K562 (cell line): ENCODE measurements around the gene FKBP2. TPM values are rescaled to one million over a fixed set of nuclear protein-coding genes. Genes with fewer than 3 reads are reported as not detected.
A peak's percentile ranks its signal among the peaks of the same experiment; 100 is the strongest.
"Not testable (repeated sequence)": the region's sequence is repeated elsewhere in the genome, so short reads cannot be mapped to it uniquely, and the experiment has no call there.

ENCODE experiments used
- ATAC-seq: fragments of 200-7000 bp; cut with Tn5 transposase; 3 replicates; pipeline ENCODE4 v1.9.1; 2020; ENCODE audit warnings: moderate library complexity
- BruUV-seq: library from RNA; stranded (reverse); fragments of 400-500 nt; replicated peaks from 2 replicates; lab custom pipeline; 2021; lab: Mats Ljungman, UMichigan
- CTCF ChIA-PET: fragments of 300-600 bp; formaldehyde crosslinking; extraction: SDS; loops from one replicate; lab custom pipeline; 2021; ENCODE audit warnings: low intra/inter-chr PET ratio; lab: Yijun Ruan, JAX
- POLR2A ChIA-PET: fragments of 300-600, 350-650 bp; sonication (Branson Sonifier 250); formaldehyde crosslinking; extraction: SDS; loops from one replicate; lab custom pipeline; 2021; ENCODE audit warnings: antibody characterized with exemption, inconsistent platforms; lab: Yijun Ruan, JAX
- DNase-seq, 4 experiments: peaks; one replicate each; pipeline versions ENCODE4 v3.0.0 to v3.0.0-alpha.2; 2011 to 2018; ENCODE audit warnings: low spot score in 3 of 4, mixed read lengths in 3 of 4; ENCODE audit errors: extremely low read depth in 1 of 4
- FAIRE-seq: peaks from 2 replicates; lab custom pipeline; 2011; peaks lifted over from hg19 to GRCh38; lab: Jason Lieb, UNC
- H2AFZ ChIP-seq: 2 replicates; pipeline ENCODE4 v1.6.0; 2011; ENCODE audit warnings: low read depth, low read length, control low read depth, inconsistent platforms
- H3K27ac ChIP-seq: fragments of 200-600 bp; 3 replicates; pipeline ENCODE4 v1.8.0; 2011; ENCODE audit warnings: low read depth, mild to moderate bottlenecking, control low read depth, inconsistent platforms, low read length, moderate library complexity, mixed read lengths; ENCODE audit errors: extremely low read depth
- H3K27me3 ChIP-seq, 2 experiments: fragments of 300-600 bp in 1 of 2; 2 replicates in 1 of 2; 3 replicates in 1 of 2; pipeline versions ENCODE4 v1.6.0 to v1.8.0; 2011; ENCODE audit warnings: inconsistent platforms in 2 of 2, low read length in 2 of 2, mild to moderate bottlenecking in 1 of 2, mixed read lengths in 1 of 2, moderate library complexity in 1 of 2; ENCODE audit not compliant: control insufficient read depth in 2 of 2, insufficient read depth in 2 of 2
- H3K36me3 ChIP-seq: fragments of 300-600 bp; 3 replicates; pipeline ENCODE4 v1.8.0; 2011; ENCODE audit warnings: mild to moderate bottlenecking, low read length, inconsistent platforms; ENCODE audit not compliant: control insufficient read depth, insufficient read depth
- H3K4me1 ChIP-seq, 2 experiments: fragments of 200-600 bp in 1 of 2; replicated peaks in 1 of 2; 2 replicates in 1 of 2; 3 replicates in 1 of 2; pipeline versions ENCODE4 v1.5.1 to v1.8.0; 2011; ENCODE audit warnings: inconsistent platforms in 2 of 2, low read length in 2 of 2, mild to moderate bottlenecking in 1 of 2, mixed read lengths in 1 of 2, moderate library complexity in 1 of 2; ENCODE audit not compliant: control insufficient read depth in 2 of 2, insufficient read depth in 2 of 2
- H3K4me2 ChIP-seq: 2 replicates; pipeline ENCODE4 v1.6.1; 2011; ENCODE audit warnings: low read length, control low read depth, inconsistent platforms, mixed read lengths; ENCODE audit not compliant: insufficient read depth
- H3K4me3 ChIP-seq: fragments of 200-600 bp; sonication (generic), shearing (Covaris generic); 2 replicates; pipeline ENCODE4 v1.5.1; 2016; ENCODE audit warnings: control low read depth, inconsistent platforms
- H3K79me2 ChIP-seq: fragments of 200-600 bp; 3 replicates; pipeline ENCODE4 v1.8.0; 2011; ENCODE audit warnings: low read length, inconsistent platforms; ENCODE audit not compliant: control insufficient read depth, insufficient read depth
- H3K9ac ChIP-seq, 2 experiments: 2 replicates each; pipeline versions ENCODE4 v1.6.0 to v1.6.1; 2011; ENCODE audit warnings: low read depth in 2 of 2, low read length in 2 of 2, control low read depth in 1 of 2, inconsistent platforms in 1 of 2, mild to moderate bottlenecking in 1 of 2, mixed read lengths in 1 of 2; ENCODE audit not compliant: insufficient read depth in 1 of 2
- H3K9me1 ChIP-seq: one replicate; pipeline ENCODE4 v1.6.0; 2011; ENCODE audit warnings: inconsistent platforms, mild to moderate bottlenecking, low read length, moderate library complexity; ENCODE audit not compliant: control insufficient read depth, insufficient read depth
- H3K9me3 ChIP-seq: replicated peaks from 2 replicates; pipeline ENCODE4 v1.5.1; 2011; ENCODE audit warnings: low read depth, low read length, inconsistent platforms; ENCODE audit not compliant: control insufficient read depth, insufficient read depth
- H4K20me1 ChIP-seq: replicated peaks from 2 replicates; pipeline ENCODE4 v1.6.1; 2011; ENCODE audit warnings: low read length, inconsistent platforms, mixed read lengths; ENCODE audit not compliant: control insufficient read depth, insufficient read depth
- CCNT2 ChIP-seq: IDR thresholded peaks from 2 replicates; pipeline ENCODE4 v1.6.1; 2011; ENCODE audit warnings: borderline replicate concordance, low read depth, mild to moderate bottlenecking, moderate library complexity, mixed read lengths, low read length; ENCODE audit not compliant: insufficient read length; ENCODE audit errors: extremely low read depth
- CXXC5 ChIP-seq: fragments of 250-450 bp; sonication (Bioruptor Pico); IDR thresholded peaks from 2 replicates; pipeline ENCODE4 v1.8.0; 2022; ENCODE audit warnings: inconsistent platforms, mild to moderate bottlenecking, moderate library complexity
- MYC ChIP-seq, 2 experiments: fragments of 250-450 bp in 1 of 2; sonication (Bioruptor Pico) in 1 of 2; IDR thresholded peaks; 2 replicates each; pipeline versions ENCODE4 v1.5.1 to v1.6.1; 2012 to 2021; ENCODE audit warnings: low read depth in 2 of 2, borderline replicate concordance in 1 of 2, improper control_type of control experiment in 1 of 2, low read length in 1 of 2, mild to moderate bottlenecking in 1 of 2, moderate library complexity in 1 of 2
- NONO ChIP-seq, 2 experiments: fragments of 200-400 bp in 1 of 2; fragments of 450-650 bp in 1 of 2; formaldehyde crosslinking in 1 of 2; IDR thresholded peaks; 2 replicates each; pipeline ENCODE4 v1.6.1; 2017; ENCODE audit warnings: low read depth in 2 of 2, mild to moderate bottlenecking in 2 of 2, moderate library complexity in 2 of 2, low read length in 1 of 2
- RBM25 ChIP-seq: fragments of 200-400 bp; formaldehyde crosslinking; IDR thresholded peaks from 2 replicates; pipeline ENCODE4 v1.6.1; 2018; ENCODE audit warnings: low read length, low read depth, moderate library complexity; ENCODE audit not compliant: severe bottlenecking
- SAP30 ChIP-seq: fragments of 200-600 bp; sonication (generic); IDR thresholded peaks from 2 replicates; pipeline ENCODE4 v1.6.1; 2012; ENCODE audit warnings: borderline replicate concordance, low read depth, mild to moderate bottlenecking, moderate library complexity, low read length, control low read depth, inconsistent platforms; ENCODE audit not compliant: insufficient read depth, poor library complexity, severe bottlenecking
- SIN3A ChIP-seq, 2 experiments: fragments of 150-350 bp in 1 of 2; IDR thresholded peaks; 2 replicates each; pipeline ENCODE4 v1.6.1; 2011 to 2016; ENCODE audit warnings: borderline replicate concordance in 2 of 2, low read depth in 2 of 2, low read length in 2 of 2, mild to moderate bottlenecking in 2 of 2, moderate library complexity in 2 of 2; ENCODE audit not compliant: control insufficient read depth in 1 of 2
- SMAD4 ChIP-seq: fragments of 250-450 bp; sonication (Bioruptor Pico); conservative IDR thresholded peaks from 2 replicates; pipeline ENCODE4 v1.8.0; 2021; ENCODE audit warnings: inconsistent platforms, mild to moderate bottlenecking, moderate library complexity
- ZFP36 ChIP-seq: fragments of 150-350 bp; IDR thresholded peaks from 2 replicates; pipeline ENCODE4 v1.6.1; 2018; ENCODE audit warnings: low read length, low read depth; ENCODE audit not compliant: partially characterized antibody
- ZNF436 ChIP-seq: fragments of 250-450, 450-650 bp; sonication (Bioruptor Pico); formaldehyde crosslinking; IDR thresholded peaks from 2 replicates; pipeline ENCODE4 v1.7.0; 2020; ENCODE audit warnings: mild to moderate bottlenecking
- WGBS: fragments of 100-300 bp; shearing (Covaris generic); methylation state at CpG from one replicate; pipeline ENCODE4 v1.1.6; 2016; ENCODE audit warnings: low coverage, mixed read lengths; ENCODE audit not compliant: insufficient coverage; ENCODE audit errors: missing lambda C conversion rate; 5-methylcytosine and 5-hydroxymethylcytosine counted together
- in situ Hi-C: fragments of 300-500 bp; cut with MboI; formaldehyde crosslinking; loops from 4 replicates; pipeline ENCODE4 v1.15.0; 2018; ENCODE audit warnings: inconsistent platforms, mixed read lengths
- intact Hi-C: fragments of 100-400 bp; cut with micrococcal nuclease; formaldehyde crosslinking; loops from 2 replicates; pipeline ENCODE4 v1.14.2; 2022
- polyA plus RNA-seq, 8 experiments: library from polyadenylated mRNA; depleted of rRNA in 4 of 8; stranded (reverse) in 5 of 8; unstranded in 3 of 8; fragments of >200 nt; fragmentation: Nextera tagmentation in 2 of 8; fragmentation: Illumina TruSeq in 1 of 8; extraction: Ambion mirVana in 2 of 8; extraction: Trizol in 1 of 8; gene quantifications; 2 replicates each; pipeline versions ENCODE4 v1.2.1 to v1.2.3, GENCODE V29; 2011 to 2014; ENCODE audit warnings: inconsistent platforms in 1 of 8, missing spikeins in 1 of 8
- total RNA-seq, 7 experiments: library from RNA; depleted of rRNA in 6 of 7; stranded (reverse); fragments of >200 nt in 6 of 7; fragmentation: Illumina TruSeq in 2 of 7; extraction: Trizol in 2 of 7; gene quantifications; 2 replicates each; pipeline versions ENCODE4 v1.2.1 to v1.2.3, GENCODE V29; 2011 to 2021; ENCODE audit warnings: low replicate concordance in 1 of 7
- TF ChIP-seq, protein P1 (sequence below): fragments of 250-450 bp; sonication (Bioruptor Pico); IDR thresholded peaks from 2 replicates; pipeline ENCODE4 v1.8.0; 2021; ENCODE audit warnings: borderline replicate concordance, mild to moderate bottlenecking, moderate library complexity; ENCODE audit not compliant: poor library complexity, severe bottlenecking
- TF ChIP-seq, protein P2 (sequence below), 2 experiments: IDR thresholded peaks; 2 replicates each; pipeline ENCODE4 v1.6.1; 2011; ENCODE audit warnings: borderline replicate concordance in 1 of 2, control low read depth in 1 of 2, low read depth in 1 of 2, low read length in 1 of 2, mild to moderate bottlenecking in 1 of 2, mixed read lengths in 1 of 2, moderate library complexity in 1 of 2; ENCODE audit not compliant: insufficient read depth in 1 of 2, insufficient read length in 1 of 2, poor library complexity in 1 of 2, severe bottlenecking in 1 of 2; ENCODE audit errors: extremely low read depth in 1 of 2
- TF ChIP-seq, protein P3 (sequence below): IDR thresholded peaks from 3 replicates; pipeline ENCODE4 v1.6.1; 2011; ENCODE audit warnings: borderline replicate concordance, mild to moderate bottlenecking, moderate library complexity; ENCODE audit not compliant: insufficient read length; ENCODE audit errors: extremely low read depth

Gene FKBP2
- total and polyA plus RNA-seq, 9 of the 15 experiments (the other 6 are each of a cell fraction or from before 2014, with no cell fraction given) = 3.5 to 151 (median 58.1) TPM

DNA sequence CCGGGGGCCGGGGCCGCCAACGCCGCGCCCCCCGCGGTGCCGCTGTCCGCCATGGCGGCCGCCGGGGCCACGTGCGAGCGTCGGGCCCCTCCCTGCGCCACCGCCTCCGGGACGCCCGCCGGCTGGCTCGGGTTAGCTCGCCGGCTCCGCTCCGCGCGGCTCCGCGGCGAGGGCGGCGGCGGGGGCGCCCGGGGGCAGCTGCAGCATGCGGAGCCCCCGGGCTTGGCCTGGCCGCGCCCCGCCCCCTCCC is 5.7 kb downstream of the FKBP2 start:
- CTCF ChIA-PET; H4K20me1 ChIP-seq; H2AFZ ChIP-seq; ATAC-seq; FAIRE-seq; BruUV-seq; H3K9me3 ChIP-seq; DNase-seq; H3K27me3 ChIP-seq; H3K9me1 ChIP-seq; in situ Hi-C loops; H3K4me2 ChIP-seq; TF ChIP-seq MYC (CRISPR knock-in tag; IDR thresholded peaks at IDR 0.05; ENCODE audit: borderline replicate concordance, low read depth): not testable (repeated sequence)
- Histone ChIP-seq H3K36me3 (peaks cover 37% of the 10 kb centered on the region), H3K4me1 (peaks cover 41 to 92% of the 10 kb centered on the region in 2 experiments), H3K79me2 (peaks cover 50% of the 10 kb centered on the region), H3K4me3 (peak overlapping the region; percentile 98), H3K9ac (peak overlapping the region; percentile 95 to 98; a peak in 3 of 4 replicates), H3K27ac (peak overlapping the region; percentile 98; the same call in 2 of the 3 replicates)
- intact Hi-C loops = loop anchor here (2.0 to 10.0 kb wide), 3 partner anchors 22 to 58 kb away; partner anchors contain the start of genes CATSPERZ, ESRRA and FERMT3
- POLR2A ChIA-PET = interaction anchor here (0.7 to 7.8 kb wide), 8 partner anchors 11 to 1875 kb away, joined by 3 to 58 read pairs (median 6); partner anchors contain the start of genes STIP1 and VEGFB
- 0% methylated on average over 15 of the region's 43 CpGs for WGBS
- TF ChIP-seq RBM25 = peak; percentile 72
- TF ChIP-seq ZNF436 (CRISPR knock-in tag) = peak; percentile 89
- peak; percentile 18 for TF ChIP-seq SAP30
- TF ChIP-seq, protein P1, sequence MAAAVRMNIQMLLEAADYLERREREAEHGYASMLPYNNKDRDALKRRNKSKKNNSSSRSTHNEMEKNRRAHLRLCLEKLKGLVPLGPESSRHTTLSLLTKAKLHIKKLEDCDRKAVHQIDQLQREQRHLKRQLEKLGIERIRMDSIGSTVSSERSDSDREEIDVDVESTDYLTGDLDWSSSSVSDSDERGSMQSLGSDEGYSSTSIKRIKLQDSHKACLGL (CRISPR knock-in tag) = peak; percentile 66
- peak; percentile 26 for TF ChIP-seq CCNT2
- peak; percentile 70; the same call in 1 of the 2 replicates for TF ChIP-seq MYC (IDR thresholded peaks at IDR 0.05; ENCODE audit: low read depth, low read length)
- TF ChIP-seq SIN3A (IDR thresholded peaks at IDR 0.05; ENCODE audit: borderline replicate concordance in 2 of 2, control insufficient read depth in 1 of 2, low read depth in 2 of 2, low read length in 2 of 2) = peak in 1 of 2 experiments; percentile 37; a peak in 1 of 4 replicates
- peak in 1 of 2 experiments; percentile 55; a peak in 1 of 4 replicates for TF ChIP-seq NONO (IDR thresholded peaks at IDR 0.05; ENCODE audit: low read depth in 2 of 2, low read length in 1 of 2)
- TF ChIP-seq, protein P2, sequence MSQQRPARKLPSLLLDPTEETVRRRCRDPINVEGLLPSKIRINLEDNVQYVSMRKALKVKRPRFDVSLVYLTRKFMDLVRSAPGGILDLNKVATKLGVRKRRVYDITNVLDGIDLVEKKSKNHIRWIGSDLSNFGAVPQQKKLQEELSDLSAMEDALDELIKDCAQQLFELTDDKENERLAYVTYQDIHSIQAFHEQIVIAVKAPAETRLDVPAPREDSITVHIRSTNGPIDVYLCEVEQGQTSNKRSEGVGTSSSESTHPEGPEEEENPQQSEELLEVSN (IDR thresholded peaks at IDR 0.05; ENCODE audit: borderline replicate concordance in 1 of 2, extremely low read depth in 1 of 2, insufficient read depth in 1 of 2, insufficient read length in 1 of 2, low read depth in 1 of 2, low read length in 1 of 2, poor library complexity in 1 of 2, severe bottlenecking in 1 of 2) = peak in 1 of 2 experiments; percentile 71
- TF ChIP-seq SMAD4 (CRISPR knock-in tag) = peak; percentile 14; the same call in 1 of the 2 replicates
- TF ChIP-seq ZFP36 = peak; percentile 90
- peak; percentile 66 for TF ChIP-seq CXXC5 (CRISPR knock-in tag)
- TF ChIP-seq, protein P3, sequence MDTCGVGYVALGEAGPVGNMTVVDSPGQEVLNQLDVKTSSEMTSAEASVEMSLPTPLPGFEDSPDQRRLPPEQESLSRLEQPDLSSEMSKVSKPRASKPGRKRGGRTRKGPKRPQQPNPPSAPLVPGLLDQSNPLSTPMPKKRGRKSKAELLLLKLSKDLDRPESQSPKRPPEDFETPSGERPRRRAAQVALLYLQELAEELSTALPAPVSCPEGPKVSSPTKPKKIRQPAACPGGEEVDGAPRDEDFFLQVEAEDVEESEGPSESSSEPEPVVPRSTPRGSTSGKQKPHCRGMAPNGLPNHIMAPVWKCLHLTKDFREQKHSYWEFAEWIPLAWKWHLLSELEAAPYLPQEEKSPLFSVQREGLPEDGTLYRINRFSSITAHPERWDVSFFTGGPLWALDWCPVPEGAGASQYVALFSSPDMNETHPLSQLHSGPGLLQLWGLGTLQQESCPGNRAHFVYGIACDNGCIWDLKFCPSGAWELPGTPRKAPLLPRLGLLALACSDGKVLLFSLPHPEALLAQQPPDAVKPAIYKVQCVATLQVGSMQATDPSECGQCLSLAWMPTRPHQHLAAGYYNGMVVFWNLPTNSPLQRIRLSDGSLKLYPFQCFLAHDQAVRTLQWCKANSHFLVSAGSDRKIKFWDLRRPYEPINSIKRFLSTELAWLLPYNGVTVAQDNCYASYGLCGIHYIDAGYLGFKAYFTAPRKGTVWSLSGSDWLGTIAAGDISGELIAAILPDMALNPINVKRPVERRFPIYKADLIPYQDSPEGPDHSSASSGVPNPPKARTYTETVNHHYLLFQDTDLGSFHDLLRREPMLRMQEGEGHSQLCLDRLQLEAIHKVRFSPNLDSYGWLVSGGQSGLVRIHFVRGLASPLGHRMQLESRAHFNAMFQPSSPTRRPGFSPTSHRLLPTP = peak; percentile 34
